Measurements from ENCODE around the gene ACSF3. TPM values are rescaled to one million over a fixed set of nuclear protein-coding genes. Genes with fewer than 3 reads are reported as not detected.

ACSF3 gene
- total RNA-seq: 10 to 100 TPM; 45.0 to 71.4 (median 51.6) TPM
- 40.2 TPM for total RNA-seq (2013)

GRCh38 chr16:89093602-89094251, at the start of gene ACSF3:
Gene ACSF3, plus strand, starts transcription at chr16:89093852. Its CDS starts 6,830 bp downstream, at chr16:89100682.
- Histone ChIP-seq H3K4me1 (ENCODE audit: control insufficient read depth, insufficient read depth, low read length) (peaks cover 54% of the 10 kb centered on the region), H3K9me3 (ENCODE audit: control insufficient read depth, insufficient read depth, low read length) (no peaks in the 10 kb centered on the region)

GRCh38 chr16:89044418-89045180, 49.1 kb upstream of the ACSF3 start:
- no peak for ATAC-seq
- intact Hi-C loops (cut with micrococcal nuclease): no loop called here
- no peaks in the 10 kb centered on the region for H3K9me3 ChIP-seq (ENCODE audit: control insufficient read depth, insufficient read depth, low read length)
- H3K27ac Mint-ChIP-seq: no peak overlapping the region
- H3K36me3 Mint-ChIP-seq: no peaks in the 10 kb centered on the region
- no peaks in the 10 kb centered on the region for H3K4me1 ChIP-seq (ENCODE audit: control insufficient read depth, insufficient read depth, low read length)
- no peak overlapping the region for H3K27ac ChIP-seq (ENCODE audit: low read length)
- H3K36me3 ChIP-seq (ENCODE audit: control insufficient read depth, insufficient read depth, low read length): no peaks in the 10 kb centered on the region
- no peak overlapping the region for H3K4me3 ChIP-seq (ENCODE audit: low read length)
- peaks cover 3 to 8% of the 10 kb centered on the region in 2 donors for H3K27me3 Mint-ChIP-seq (ENCODE audit: low read depth in 2 of 2)
- peaks cover 0 to 4% of the 10 kb centered on the region in 2 donors for H3K4me1 Mint-ChIP-seq
- TF ChIP-seq CTCF (IDR thresholded peaks at IDR 0.05): no peak
- peaks cover 2 to 3% of the 10 kb centered on the region in 2 donors for H3K9me3 Mint-ChIP-seq
- H3K27me3 ChIP-seq (ENCODE audit: control insufficient read depth, insufficient read depth, low read length): no peaks in the 10 kb centered on the region
- DNase-seq: no peak
- WGBS (ENCODE audit: insufficient coverage): 73% methylated on average over 28 of the region's 29 CpGs
- no peak overlapping the region for H3K4me3 Mint-ChIP-seq

More at GRCh38 chr16:89093602-89094251, at the start of gene ACSF3:
- peak within 1 kb of the TSS; percentile 66 for H3K4me3 ChIP-seq (ENCODE audit: low read length)
- H3K27me3 Mint-ChIP-seq (ENCODE audit: low read depth in 2 of 2): peaks cover 15 to 31% of the 10 kb centered on the region in 2 donors
- no peaks in the 10 kb centered on the region for H3K36me3 Mint-ChIP-seq
- peak; percentile 69 to 82 for DNase-seq
- peak within 1 kb of the TSS; percentile 93 for H3K4me3 Mint-ChIP-seq
- no peak for TF ChIP-seq CTCF (IDR thresholded peaks at IDR 0.05)
- peak within 1 kb of the TSS; percentile 60 for H3K27ac ChIP-seq (ENCODE audit: low read length)
- intact Hi-C loops (cut with micrococcal nuclease): loop anchor here (10.0 kb wide), 1 partner anchor 121 kb away; the partner anchor contains the start of gene ZNF778
- peak within 1 kb of the TSS; percentile 69 to 71 for H3K27ac Mint-ChIP-seq
- H3K9me3 Mint-ChIP-seq: no peaks in the 10 kb centered on the region
- no peaks in the 10 kb centered on the region for H3K27me3 ChIP-seq (ENCODE audit: control insufficient read depth, insufficient read depth, low read length)
- peak; percentile 82 to 84 (median 83) for ATAC-seq
- H3K4me1 Mint-ChIP-seq: peaks cover 45 to 47% of the 10 kb centered on the region in 2 donors
- WGBS (ENCODE audit: insufficient coverage): under 1% methylated on average over 110 of the region's 110 CpGs
- H3K36me3 ChIP-seq (ENCODE audit: control insufficient read depth, insufficient read depth, low read length): no peaks in the 10 kb centered on the region

- Mint-ChIP-seq H3K36me3 (no peaks in the 10 kb centered on the region), H3K9me3 (peaks cover 2 to 3% of the 10 kb centered on the region in 2 donors), H3K27ac (no peak overlapping the region), H3K27me3 (ENCODE audit: low read depth in 2 of 2) (peaks cover 3 to 8% of the 10 kb centered on the region in 2 donors), H3K4me3 (no peak overlapping the region), H3K4me1 (peaks cover 0 to 4% of the 10 kb centered on the region in 2 donors)
- no peak for TF ChIP-seq CTCF (IDR thresholded peaks at IDR 0.05)
- no peak for ATAC-seq
- H3K9me3 ChIP-seq (ENCODE audit: control insufficient read depth, insufficient read depth, low read length): no peaks in the 10 kb centered on the region
- 87% methylated on average over 12 of the region's 12 CpGs for WGBS (ENCODE audit: insufficient coverage)
- no peaks in the 10 kb centered on the region for H3K27me3 ChIP-seq (ENCODE audit: control insufficient read depth, insufficient read depth, low read length)
- no peaks in the 10 kb centered on the region for H3K4me1 ChIP-seq (ENCODE audit: control insufficient read depth, insufficient read depth, low read length)
- intact Hi-C loops (cut with micrococcal nuclease): no loop called here
- no peak overlapping the region for H3K4me3 ChIP-seq (ENCODE audit: low read length)
- no peaks in the 10 kb centered on the region for H3K36me3 ChIP-seq (ENCODE audit: control insufficient read depth, insufficient read depth, low read length)
- no peak for DNase-seq
- no peak overlapping the region for H3K27ac ChIP-seq (ENCODE audit: low read length)
Observed at GRCh38 chr16:89045181-89045815, 48.4 kb upstream of the ACSF3 start.

Measured in natural killer cell (primary cell).